Measurements from ENCODE around the gene RAMP1. TPM values are rescaled to one million over a fixed set of nuclear protein-coding genes. Genes with fewer than 3 reads are reported as not detected.

The RAMP1 gene
- total and polyA plus RNA-seq, 9 of the 15 experiments (the other 6 are each of a cell fraction or from before 2014, with no cell fraction given) = 0.72 to 0.77 TPM; not detected in 7

DNA sequence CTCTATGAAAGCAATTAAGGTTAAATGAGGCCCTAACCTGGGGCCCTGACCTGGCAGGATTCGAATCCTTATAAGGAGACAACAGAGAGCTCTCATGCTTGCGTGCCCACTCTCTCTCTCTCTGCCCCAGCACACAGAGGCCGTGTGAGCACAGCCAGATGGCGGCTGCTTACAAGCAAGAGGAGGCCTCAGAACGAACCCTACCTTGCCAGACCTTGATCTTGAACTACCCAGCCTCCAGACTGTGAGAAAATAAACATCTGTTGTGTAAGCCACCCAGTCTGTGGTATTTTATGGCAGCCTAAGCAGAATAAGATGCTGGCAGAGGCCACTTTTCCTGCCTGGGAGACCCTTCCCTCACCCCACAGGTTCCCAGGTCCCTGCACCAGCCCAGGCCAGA is 102.2 kb downstream of the RAMP1 start (continued):
- no peak for TF ChIP-seq ETV5 (CRISPR knock-in tag; IDR thresholded peaks at IDR 0.05; ENCODE audit: low read depth)
- TF ChIP-seq, protein P1, sequence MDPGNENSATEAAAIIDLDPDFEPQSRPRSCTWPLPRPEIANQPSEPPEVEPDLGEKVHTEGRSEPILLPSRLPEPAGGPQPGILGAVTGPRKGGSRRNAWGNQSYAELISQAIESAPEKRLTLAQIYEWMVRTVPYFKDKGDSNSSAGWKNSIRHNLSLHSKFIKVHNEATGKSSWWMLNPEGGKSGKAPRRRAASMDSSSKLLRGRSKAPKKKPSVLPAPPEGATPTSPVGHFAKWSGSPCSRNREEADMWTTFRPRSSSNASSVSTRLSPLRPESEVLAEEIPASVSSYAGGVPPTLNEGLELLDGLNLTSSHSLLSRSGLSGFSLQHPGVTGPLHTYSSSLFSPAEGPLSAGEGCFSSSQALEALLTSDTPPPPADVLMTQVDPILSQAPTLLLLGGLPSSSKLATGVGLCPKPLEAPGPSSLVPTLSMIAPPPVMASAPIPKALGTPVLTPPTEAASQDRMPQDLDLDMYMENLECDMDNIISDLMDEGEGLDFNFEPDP (CRISPR knock-in tag; IDR thresholded peaks at IDR 0.05) = no peak
- no peak for TF ChIP-seq ASH1L (IDR thresholded peaks at IDR 0.05; ENCODE audit: borderline replicate concordance, low read depth, partially characterized antibody)
- TF ChIP-seq ZNF274 (IDR thresholded peaks at IDR 0.05; ENCODE audit: borderline replicate concordance, low read depth, low read length) = no peak
- TF ChIP-seq ZNF668 (CRISPR knock-in tag; IDR thresholded peaks at IDR 0.05) = no peak

Small RNA genes within 50 kb of the gene (small RNA-seq; reads per million reads assigned to genes)
- gene RF00157 = not detected

Other genes with a start within 250 kb of the RAMP1 start
- 31.6 and 32.2 TPM in 2 replicates for gene LRRFIP1, start 232.0 kb upstream of the RAMP1 start, total RNA-seq (2014; rRNA removed)
- 33.1 and 38.9 TPM in 2 replicates for gene LRRFIP1, start 232.0 kb upstream of the RAMP1 start, total RNA-seq (2014; rRNA removed; fragmentation: Illumina TruSeq; extraction: Trizol)
- 25.5 and 28.1 TPM in 2 replicates for gene LRRFIP1, start 232.0 kb upstream of the RAMP1 start, total RNA-seq (2015; rRNA removed; fragmentation: Illumina TruSeq; extraction: Trizol)
- 31.3 and 31.4 TPM in 2 replicates for gene LRRFIP1, start 232.0 kb upstream of the RAMP1 start, total RNA-seq (2021)
- gene LRRFIP1, start 232.0 kb upstream of the RAMP1 start, polyA plus RNA-seq (2011; rRNA removed) = 18.3 and 26.8 TPM in 2 replicates
- gene LRRFIP1, start 232.0 kb upstream of the RAMP1 start, polyA plus RNA-seq (2014; fragmentation: Illumina TruSeq; extraction: Trizol) = 41.9 and 45.2 TPM in 2 replicates
- gene LRRFIP1, start 232.0 kb upstream of the RAMP1 start, polyA plus RNA-seq (2014; fragmentation: Nextera tagmentation; extraction: Ambion mirVana) = 10 to 100 TPM; 13.1 to 13.8 TPM
- gene LRRFIP1, start 232.0 kb upstream of the RAMP1 start, polyA plus RNA-seq (2014; rRNA removed) = 35.6 and 39.5 TPM in 2 replicates
- gene RBM44, start 60.8 kb upstream of the RAMP1 start, total RNA-seq (2014; rRNA removed) = 0.09 and 0.12 TPM in 2 replicates
- gene RBM44, start 60.8 kb upstream of the RAMP1 start, total RNA-seq (2014; rRNA removed; fragmentation: Illumina TruSeq; extraction: Trizol) = 0.13 and 0.15 TPM in 2 replicates
- gene RBM44, start 60.8 kb upstream of the RAMP1 start, total RNA-seq (2015; rRNA removed; fragmentation: Illumina TruSeq; extraction: Trizol) = 0.18 and 0.19 TPM in 2 replicates
- 0.04 and 0.07 TPM in 2 replicates for gene RBM44, start 60.8 kb upstream of the RAMP1 start, total RNA-seq (2021)
- gene RBM44, start 60.8 kb upstream of the RAMP1 start, polyA plus RNA-seq (2011; rRNA removed) = 0.13 and 0.31 TPM in 2 replicates
- gene RBM44, start 60.8 kb upstream of the RAMP1 start, polyA plus RNA-seq (2014; fragmentation: Illumina TruSeq; extraction: Trizol) = 0.11 and 0.18 TPM in 2 replicates
- gene RBM44, start 60.8 kb upstream of the RAMP1 start, polyA plus RNA-seq (2014; fragmentation: Nextera tagmentation; extraction: Ambion mirVana) = under 1 TPM; 0.04 to 0.07 TPM
- gene RBM44, start 60.8 kb upstream of the RAMP1 start, polyA plus RNA-seq (2014; rRNA removed) = 0.20 and 0.25 TPM in 2 replicates
- 44.3 and 54.0 TPM in 2 replicates for gene UBE2F, start 107.4 kb downstream of the RAMP1 start, total RNA-seq (2014; rRNA removed)
- 56.4 and 59.4 TPM in 2 replicates for gene UBE2F, start 107.4 kb downstream of the RAMP1 start, total RNA-seq (2014; rRNA removed; fragmentation: Illumina TruSeq; extraction: Trizol)
- gene UBE2F, start 107.4 kb downstream of the RAMP1 start, total RNA-seq (2015; rRNA removed; fragmentation: Illumina TruSeq; extraction: Trizol) = 42.8 and 50.7 TPM in 2 replicates
- 53.0 and 57.9 TPM in 2 replicates for gene UBE2F, start 107.4 kb downstream of the RAMP1 start, total RNA-seq (2021)
- 68.5 and 87.1 TPM in 2 replicates for gene UBE2F, start 107.4 kb downstream of the RAMP1 start, polyA plus RNA-seq (2011; rRNA removed)
- 82.6 and 88.1 TPM in 2 replicates for gene UBE2F, start 107.4 kb downstream of the RAMP1 start, polyA plus RNA-seq (2014; fragmentation: Illumina TruSeq; extraction: Trizol)
- gene UBE2F, start 107.4 kb downstream of the RAMP1 start, polyA plus RNA-seq (2014; fragmentation: Nextera tagmentation; extraction: Ambion mirVana) = 10 to 100 TPM; 18.1 to 24.9 TPM
- 52.9 and 62.2 TPM in 2 replicates for gene UBE2F, start 107.4 kb downstream of the RAMP1 start, polyA plus RNA-seq (2014; rRNA removed)
- 22.3 and 32.0 TPM in 2 replicates for gene SCLY, start 201.4 kb downstream of the RAMP1 start, total RNA-seq (2014; rRNA removed)
- 18.7 and 21.1 TPM in 2 replicates for gene SCLY, start 201.4 kb downstream of the RAMP1 start, total RNA-seq (2014; rRNA removed; fragmentation: Illumina TruSeq; extraction: Trizol)
- gene SCLY, start 201.4 kb downstream of the RAMP1 start, total RNA-seq (2015; rRNA removed; fragmentation: Illumina TruSeq; extraction: Trizol) = 18.6 TPM in 2 replicates
- gene SCLY, start 201.4 kb downstream of the RAMP1 start, total RNA-seq (2021) = 32.2 and 38.2 TPM in 2 replicates
- gene SCLY, start 201.4 kb downstream of the RAMP1 start, polyA plus RNA-seq (2011; rRNA removed) = 15.6 and 17.1 TPM in 2 replicates
- gene SCLY, start 201.4 kb downstream of the RAMP1 start, polyA plus RNA-seq (2014; fragmentation: Illumina TruSeq; extraction: Trizol) = 20.8 and 26.7 TPM in 2 replicates
- 1 to 10 TPM; 2.6 to 4.1 TPM for gene SCLY, start 201.4 kb downstream of the RAMP1 start, polyA plus RNA-seq (2014; fragmentation: Nextera tagmentation; extraction: Ambion mirVana)
- gene SCLY, start 201.4 kb downstream of the RAMP1 start, polyA plus RNA-seq (2014; rRNA removed) = 23.9 and 27.4 TPM in 2 replicates
- 0.04 and 0.09 TPM in 2 replicates for gene ESPNL, start 240.7 kb downstream of the RAMP1 start, total RNA-seq (2014; rRNA removed)
- not detected in 2 replicates for gene ESPNL, start 240.7 kb downstream of the RAMP1 start, total RNA-seq (2014; rRNA removed; fragmentation: Illumina TruSeq; extraction: Trizol)
- 0.04 TPM in 2 replicates for gene ESPNL, start 240.7 kb downstream of the RAMP1 start, total RNA-seq (2015; rRNA removed; fragmentation: Illumina TruSeq; extraction: Trizol)
- gene ESPNL, start 240.7 kb downstream of the RAMP1 start, total RNA-seq (2021) = 0.04 and 0.09 TPM in 2 replicates
- gene ESPNL, start 240.7 kb downstream of the RAMP1 start, polyA plus RNA-seq (2011; rRNA removed) = 0.04 and 0.07 TPM in 2 replicates
- gene ESPNL, start 240.7 kb downstream of the RAMP1 start, polyA plus RNA-seq (2014; fragmentation: Illumina TruSeq; extraction: Trizol) = 0.03 and 0.08 TPM in 2 replicates
- gene ESPNL, start 240.7 kb downstream of the RAMP1 start, polyA plus RNA-seq (2014; fragmentation: Nextera tagmentation; extraction: Ambion mirVana) = not detected
- gene ESPNL, start 240.7 kb downstream of the RAMP1 start, polyA plus RNA-seq (2014; rRNA removed) = 0.05 TPM in 1 of 2 replicates, not detected in the other